Coronary artery (tissue), 2 donors: ENCODE measurements around the gene ADD3.
A peak's percentile ranks its signal among the peaks of the same experiment; 100 is the strongest.

ENCODE experiments used
- DNase-seq: peaks from one replicate; pipeline ENCODE4 v3.0.0-alpha.2; 2017; ENCODE audit warnings: low spot score
- H3K27ac ChIP-seq, 2 donors: fragments of 200-600 bp; sonication (generic); one replicate each; pipeline ENCODE4 v1.5.1; 2016 to 2019
- H3K4me3 ChIP-seq: fragments of 200-600 bp; sonication (generic); 2 replicates; pipeline ENCODE4 v1.5.1; 2016; ENCODE audit warnings: mild to moderate bottlenecking, moderate library complexity
- CTCF ChIP-seq: fragments of 200-600 bp; sonication (generic); IDR thresholded peaks from one replicate; pipeline ENCODE4 v1.5.1; 2019; ENCODE audit warnings: antibody characterized with exemption

ADD3 gene

GRCh38 chr10:109976681-109977080 is 31.1 kb upstream of the ADD3 start:
- Histone ChIP-seq H3K4me3 (no peak overlapping the region), H3K27ac (peak overlapping the region in 1 of 2 donors; percentile 87)
- no peak for TF ChIP-seq CTCF
- no peak for DNase-seq

GRCh38 chr10:109977382-109977806 is 30.4 kb upstream of the ADD3 start:
- TF ChIP-seq CTCF = no peak
- peak; percentile 78 for DNase-seq
- Histone ChIP-seq H3K27ac (peak overlapping the region; percentile 61 to 87), H3K4me3 (peak overlapping the region; percentile 35)

DNA sequence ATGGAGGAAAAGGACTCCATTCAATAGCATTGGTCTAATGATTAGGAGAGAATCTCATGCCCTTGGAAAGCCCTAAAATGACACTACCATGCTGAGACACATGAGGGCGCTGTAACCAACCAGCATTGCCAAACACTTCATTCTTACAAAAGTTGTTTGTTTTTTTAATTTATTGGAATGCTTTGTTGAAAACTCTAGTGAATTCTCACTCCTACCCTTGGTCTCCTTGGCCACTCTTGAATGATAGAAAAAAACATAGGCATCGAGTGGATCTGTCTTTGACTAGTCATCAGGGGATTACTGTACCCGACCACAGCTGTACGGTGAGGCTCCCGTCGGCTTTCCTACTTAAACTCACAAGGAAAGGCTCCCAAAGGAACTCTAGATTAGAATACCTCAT is 29.3 kb upstream of the ADD3 start:
- DNase-seq = no peak
- TF ChIP-seq CTCF = peak; percentile 18
- H3K27ac ChIP-seq = peak overlapping the region; percentile 42 to 61
- no peak overlapping the region for H3K4me3 ChIP-seq

GRCh38 chr10:109979215-109979614 is 28.6 kb upstream of the ADD3 start:
- no peak for DNase-seq
- Histone ChIP-seq H3K27ac (peak overlapping the region; percentile 7 to 18), H3K4me3 (no peak overlapping the region)
- TF ChIP-seq CTCF = no peak

DNA sequence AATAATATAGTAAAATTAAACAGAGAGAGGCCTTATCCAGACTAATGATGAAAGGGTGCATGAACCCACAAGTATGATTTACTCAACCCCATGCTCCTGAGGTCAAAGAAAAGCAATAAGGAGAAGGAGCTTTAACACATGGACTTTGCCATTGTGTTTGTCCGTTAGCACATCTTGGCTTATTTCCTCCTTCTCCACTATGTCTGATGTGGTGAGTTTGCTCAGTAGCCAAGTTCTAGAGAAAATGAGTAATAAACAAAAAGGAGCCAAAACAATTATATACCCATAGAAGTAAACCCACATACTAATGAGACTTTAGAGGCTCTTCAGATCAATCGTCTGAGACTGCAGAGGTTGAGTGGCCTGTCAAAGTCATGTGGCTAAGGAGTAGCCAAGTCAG is 26.1 kb upstream of the ADD3 start:
- no peak for DNase-seq
- Histone ChIP-seq H3K4me3 (no peak overlapping the region), H3K27ac (peak overlapping the region in 1 of 2 donors; percentile 2)
- no peak for TF ChIP-seq CTCF

DNA sequence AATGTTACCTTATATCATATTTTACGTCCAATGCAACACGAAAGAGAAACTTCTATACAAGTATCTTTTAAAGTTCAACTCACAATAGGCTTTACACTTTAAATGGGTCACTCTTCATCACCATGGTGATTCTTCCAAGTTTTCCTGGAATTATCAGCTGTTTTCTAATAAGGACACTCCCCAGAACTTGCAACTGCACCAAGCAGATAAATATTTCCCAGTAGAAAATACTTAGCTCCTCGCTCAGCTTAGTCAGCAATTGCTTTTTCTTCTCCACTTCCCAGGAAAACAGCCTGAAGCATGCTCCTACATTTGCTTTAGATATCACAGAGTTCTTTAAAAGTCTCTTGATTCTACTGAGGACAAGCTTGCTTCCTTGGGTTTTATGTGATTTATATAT is 25.7 kb upstream of the ADD3 start:
- Histone ChIP-seq H3K27ac (peak overlapping the region; percentile 5 to 27), H3K4me3 (no peak overlapping the region)
- DNase-seq = no peak

DNA sequence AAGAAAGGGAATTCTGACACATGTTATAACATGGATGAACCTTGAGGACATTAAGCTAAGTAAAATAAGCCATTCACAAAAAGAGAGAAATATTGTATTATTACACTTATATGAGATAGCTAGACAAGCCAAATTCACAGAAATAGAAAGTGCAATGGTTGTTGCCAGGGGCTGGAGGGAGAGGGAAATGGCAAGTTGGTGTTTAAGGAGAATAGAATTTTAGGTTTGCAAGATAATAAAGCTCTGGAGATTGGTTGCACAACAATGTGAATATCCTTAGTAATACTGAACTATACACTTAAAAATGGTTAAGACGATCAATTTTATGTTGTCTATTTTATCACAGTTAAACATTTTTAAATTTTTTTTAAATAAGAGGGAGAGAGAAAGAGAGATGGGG is 25.0 kb upstream of the ADD3 start:
- no peak for TF ChIP-seq CTCF

More for the DNA sequence above, 25.7 kb upstream of the ADD3 start:
- TF ChIP-seq CTCF = no peak

More for the DNA sequence above, 25.0 kb upstream of the ADD3 start:
- no peak for DNase-seq
- Histone ChIP-seq H3K4me3 (no peak overlapping the region), H3K27ac (peak overlapping the region; percentile 5 to 27)
